Liver (tissue), 9 donors: ENCODE measurements around the gene ACD. TPM values are rescaled to one million over a fixed set of nuclear protein-coding genes. Genes with fewer than 3 reads are reported as not detected.

Experiments used
- DNase-seq: peaks from one replicate; pipeline ENCODE4 v3.0.0-alpha.2; 2017; ENCODE audit warnings: low spot score
- H3K27ac ChIP-seq, 2 donors: one replicate each; pipeline ENCODE4 v1.7.0; 2013; ENCODE audit warnings: inconsistent platforms in 2 of 2, low read length in 2 of 2, control low read depth in 1 of 2, low read depth in 1 of 2, mild to moderate bottlenecking in 1 of 2
- H3K27me3 ChIP-seq, 4 donors: one replicate each; pipeline versions ENCODE4 v1.6.1 to v1.7.0; 2013; ENCODE audit warnings: low read length in 3 of 4, inconsistent platforms in 1 of 4, mild to moderate bottlenecking in 1 of 4, moderate library complexity in 1 of 4; ENCODE audit not compliant: control insufficient read depth in 4 of 4, insufficient read depth in 4 of 4
- H3K36me3 ChIP-seq, 4 donors: one replicate each; pipeline versions ENCODE4 v1.6.1 to v1.7.0; 2013; ENCODE audit warnings: low read length in 3 of 4, mild to moderate bottlenecking in 3 of 4, low read depth in 1 of 4, moderate library complexity in 1 of 4; ENCODE audit not compliant: control insufficient read depth in 4 of 4, insufficient read depth in 3 of 4
- H3K4me1 ChIP-seq, 4 donors: one replicate each; pipeline versions ENCODE4 v1.6.1 to v1.7.0; 2013; ENCODE audit warnings: low read length in 3 of 4, mild to moderate bottlenecking in 3 of 4, moderate library complexity in 1 of 4; ENCODE audit not compliant: control insufficient read depth in 4 of 4, insufficient read depth in 4 of 4
- H3K4me3 ChIP-seq, 3 donors: one replicate each; pipeline versions ENCODE4 v1.6.1 to v1.7.0; 2013; ENCODE audit warnings: low read length in 3 of 3, control low read depth in 1 of 3, low read depth in 1 of 3, mild to moderate bottlenecking in 1 of 3
- H3K9ac ChIP-seq, 2 donors: one replicate each; pipeline ENCODE4 v1.7.0; 2013; ENCODE audit warnings: low read length in 2 of 2, mild to moderate bottlenecking in 2 of 2, moderate library complexity in 2 of 2, control low read depth in 1 of 2, low read depth in 1 of 2
- H3K9me3 ChIP-seq, 4 donors: one replicate each; pipeline versions ENCODE4 v1.6.1 to v1.7.0; 2013; ENCODE audit warnings: low read length in 3 of 4; ENCODE audit not compliant: control insufficient read depth in 4 of 4
- EGR1 ChIP-seq, 2 donors: IDR thresholded peaks; 2 replicates each; pipeline ENCODE4 v1.6.1; 2016 to 2018; ENCODE audit warnings: antibody characterized with exemption in 2 of 2, low read depth in 2 of 2
- FOXA2 ChIP-seq: IDR thresholded peaks from 2 replicates; pipeline ENCODE4 v1.6.1; 2016; ENCODE audit warnings: antibody characterized with exemption
- GABPA ChIP-seq, 2 donors: IDR thresholded peaks in 1 of 2; conservative IDR thresholded peaks in 1 of 2; 2 replicates each; pipeline ENCODE4 v1.6.1; 2016; ENCODE audit warnings: antibody characterized with exemption in 2 of 2, mild to moderate bottlenecking in 1 of 2, moderate library complexity in 1 of 2
- HNF4A ChIP-seq, 2 donors: conservative IDR thresholded peaks; 2 replicates each; pipeline ENCODE4 v1.6.1; 2016; ENCODE audit warnings: antibody characterized with exemption in 2 of 2, mild to moderate bottlenecking in 2 of 2
- NR2F2 ChIP-seq: IDR thresholded peaks from 2 replicates; pipeline ENCODE4 v1.6.1; 2016; ENCODE audit warnings: antibody characterized with exemption
- RAD21 ChIP-seq, 2 donors: IDR thresholded peaks; 2 replicates each; pipeline ENCODE4 v1.6.1; 2016; ENCODE audit warnings: antibody characterized with exemption in 2 of 2, mild to moderate bottlenecking in 2 of 2
- RXRA ChIP-seq, 2 donors: IDR thresholded peaks; 2 replicates each; pipeline ENCODE4 v1.6.1; 2017 to 2018; ENCODE audit warnings: antibody characterized with exemption in 2 of 2, mild to moderate bottlenecking in 1 of 2
- SP1 ChIP-seq: IDR thresholded peaks from 2 replicates; pipeline ENCODE4 v1.6.1; 2018; ENCODE audit warnings: antibody characterized with exemption, mild to moderate bottlenecking
- TAF1 ChIP-seq: conservative IDR thresholded peaks from 2 replicates; pipeline ENCODE4 v1.6.1; 2016; ENCODE audit warnings: antibody characterized with exemption, mild to moderate bottlenecking
- YY1 ChIP-seq: IDR thresholded peaks from 2 replicates; pipeline ENCODE4 v1.6.1; 2016; ENCODE audit warnings: antibody characterized with exemption, mild to moderate bottlenecking
- WGBS: extraction: QIAGEN DNeasy Blood & Tissue Kit; methylation state at CpG from one replicate; pipeline ENCODE4 v1.1.7; 2013; 5-methylcytosine and 5-hydroxymethylcytosine counted together
- polyA plus RNA-seq, 2 donors: library from polyadenylated mRNA; stranded (reverse) in 1 of 2; unstranded in 1 of 2; fragments of 200-250 nt in 1 of 2; fragments of >200 nt in 1 of 2; fragmentation: Nextera tagmentation in 1 of 2; extraction: Ambion mirVana in 1 of 2; gene quantifications; one replicate each; pipeline versions ENCODE4 v1.2.1 to v1.2.3, GENCODE V29; 2013 to 2015
- total RNA-seq, 2 donors: library from RNA; depleted of rRNA; stranded (reverse); fragments of >200 nt; gene quantifications; one replicate each; pipeline ENCODE4 v1.2.3, GENCODE V29; 2014
- TF ChIP-seq, protein P1 (sequence below): IDR thresholded peaks from 2 replicates; pipeline ENCODE4 v1.6.1; 2016; ENCODE audit warnings: antibody characterized with exemption
- TF ChIP-seq, protein P2 (sequence below): IDR thresholded peaks from 2 replicates; pipeline ENCODE4 v1.6.1; 2016; ENCODE audit warnings: antibody characterized with exemption
- donor health status: healthy.
- donor health status: healthy.
- donor health status: healthy.
- donor health status: healthy.
- donor health status: healthy.

Gene ACD
- total and polyA plus RNA-seq, 4 donors, result 4.3 to 5.6 (median 5.1) TPM

GRCh38 chr16:67674851-67675578 lies 15.0 kb upstream of the ACD start:
- Histone ChIP-seq H3K9ac (peak overlapping the region; percentile 6 to 18), H3K27ac (peak overlapping the region; percentile 60 to 95), H3K9me3 (no peaks in the 10 kb centered on the region), H3K27me3 (no peaks in the 10 kb centered on the region), H3K4me3 (no peak overlapping the region), H3K4me1 (peaks cover 17 to 56% (median 47%) of the 10 kb centered on the region in 4 donors), H3K36me3 (peaks cover 0 to under 1% (median 0%) of the 10 kb centered on the region in 4 donors)
- DNase-seq, result no peak
- TF ChIP-seq HNF4A (conservative IDR thresholded peaks at IDR 0.05) (peak in 1 of 2 donors; percentile 39), RAD21 (IDR thresholded peaks at IDR 0.05) (no peak), TAF1 (no peak), FOXA2 (no peak), RXRA (IDR thresholded peaks at IDR 0.05) (peak in 1 of 2 donors; percentile 34)
- TF ChIP-seq, protein P1, sequence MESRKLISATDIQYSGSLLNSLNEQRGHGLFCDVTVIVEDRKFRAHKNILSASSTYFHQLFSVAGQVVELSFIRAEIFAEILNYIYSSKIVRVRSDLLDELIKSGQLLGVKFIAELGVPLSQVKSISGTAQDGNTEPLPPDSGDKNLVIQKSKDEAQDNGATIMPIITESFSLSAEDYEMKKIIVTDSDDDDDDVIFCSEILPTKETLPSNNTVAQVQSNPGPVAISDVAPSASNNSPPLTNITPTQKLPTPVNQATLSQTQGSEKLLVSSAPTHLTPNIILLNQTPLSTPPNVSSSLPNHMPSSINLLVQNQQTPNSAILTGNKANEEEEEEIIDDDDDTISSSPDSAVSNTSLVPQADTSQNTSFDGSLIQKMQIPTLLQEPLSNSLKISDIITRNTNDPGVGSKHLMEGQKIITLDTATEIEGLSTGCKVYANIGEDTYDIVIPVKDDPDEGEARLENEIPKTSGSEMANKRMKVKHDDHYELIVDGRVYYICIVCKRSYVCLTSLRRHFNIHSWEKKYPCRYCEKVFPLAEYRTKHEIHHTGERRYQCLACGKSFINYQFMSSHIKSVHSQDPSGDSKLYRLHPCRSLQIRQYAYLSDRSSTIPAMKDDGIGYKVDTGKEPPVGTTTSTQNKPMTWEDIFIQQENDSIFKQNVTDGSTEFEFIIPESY, result no peak
- 73% methylated on average over 28 of the region's 28 CpGs for WGBS

- Histone ChIP-seq H3K9ac (peak overlapping the region; percentile 18 to 34), H3K9me3 (no peaks in the 10 kb centered on the region), H3K27ac (peak overlapping the region; percentile 89 to 95), H3K4me1 (peaks cover 17 to 63% (median 49%) of the 10 kb centered on the region in 4 donors), H3K36me3 (no peaks in the 10 kb centered on the region), H3K27me3 (no peaks in the 10 kb centered on the region), H3K4me3 (no peak overlapping the region)
- WGBS, result 11% methylated on average over 21 of the region's 21 CpGs
- peak; percentile 56 for DNase-seq
- TF ChIP-seq RAD21 (IDR thresholded peaks at IDR 0.05) (peak; percentile 28 to 53), FOXA2 (no peak), YY1 (peak; percentile 60), GABPA (IDR thresholded peaks at IDR 0.05 in 1 of 2, conservative IDR thresholded peaks at IDR 0.05 in 1 of 2) (peak in 1 of 2 donors; percentile 74), HNF4A (conservative IDR thresholded peaks at IDR 0.05) (peak; percentile 44 to 64), SP1 (peak; percentile 77), RXRA (IDR thresholded peaks at IDR 0.05) (peak; percentile 56 to 70), EGR1 (IDR thresholded peaks at IDR 0.05; ENCODE audit: low read depth in 2 of 2) (peak; percentile 56 to 83), NR2F2 (peak; percentile 96)
- TF ChIP-seq, protein P1, result no peak
- TF ChIP-seq, protein P2, sequence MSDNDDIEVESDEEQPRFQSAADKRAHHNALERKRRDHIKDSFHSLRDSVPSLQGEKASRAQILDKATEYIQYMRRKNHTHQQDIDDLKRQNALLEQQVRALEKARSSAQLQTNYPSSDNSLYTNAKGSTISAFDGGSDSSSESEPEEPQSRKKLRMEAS, result peak; percentile 95
Observed at GRCh38 chr16:67673712-67674580, 13.9 kb upstream of the ACD start.
